SU-DHL-6 (cell line): ENCODE data around the gene PTPRN2.

Experiments
- H2AFZ ChIP-seq: fragments of 200-600 bp; sonication (generic); 2 replicates; pipeline ENCODE4 v1.6.1; 2014; ENCODE audit warnings: low read depth, mild to moderate bottlenecking, moderate library complexity, mixed read lengths, antibody characterized with exemption, low read length; ENCODE audit not compliant: severe bottlenecking
- H3F3A ChIP-seq: fragments of 200-600 bp; shearing (Covaris generic); 2 replicates; pipeline ENCODE4 v1.6.0; 2016; ENCODE audit warnings: antibody characterized with exemption, mild to moderate bottlenecking; ENCODE audit not compliant: insufficient read depth
- H3K27ac ChIP-seq: fragments of 200-600 bp; sonication (generic); 2 replicates; pipeline ENCODE4 v1.5.1; 2016; ENCODE audit warnings: low read depth, mild to moderate bottlenecking, low read length, moderate library complexity, mixed read lengths
- H3K27me3 ChIP-seq: fragments of 200-600 bp; sonication (generic), shearing (Covaris generic); 2 replicates; pipeline ENCODE4 v1.6.0; 2014; ENCODE audit warnings: mild to moderate bottlenecking, low read length
- H3K36me3 ChIP-seq: fragments of 200-600 bp; sonication (generic); 2 replicates; pipeline ENCODE4 v1.6.1; 2014; ENCODE audit warnings: mild to moderate bottlenecking, low read length, mixed read lengths
- H3K4me2 ChIP-seq: fragments of 300-600, 200-600 bp; shearing (Covaris generic), sonication (generic); 2 replicates; pipeline ENCODE4 v1.6.0; 2014; ENCODE audit warnings: low read length, low read depth, mild to moderate bottlenecking; ENCODE audit not compliant: poor library complexity, severe bottlenecking
- H3K4me3 ChIP-seq: fragments of 200-600 bp; sonication (generic); 2 replicates; pipeline ENCODE4 v1.5.1; 2014; ENCODE audit warnings: antibody characterized with exemption, low read length, mild to moderate bottlenecking, mixed read lengths; ENCODE audit not compliant: insufficient read depth, poor library complexity, severe bottlenecking
- H3K79me2 ChIP-seq: fragments of 200-600 bp; sonication (generic); 2 replicates; pipeline ENCODE4 v1.6.1; 2014; ENCODE audit warnings: mild to moderate bottlenecking, low read length, moderate library complexity; ENCODE audit not compliant: insufficient read depth
- H3K9ac ChIP-seq: fragments of 200-600 bp; sonication (generic); 2 replicates; pipeline ENCODE4 v1.7.0; 2014; ENCODE audit warnings: mild to moderate bottlenecking, low read length
- H3K9me2 ChIP-seq: fragments of 200-600 bp; sonication (generic); replicated peaks from 2 replicates; pipeline ENCODE4 v1.6.1; 2014; ENCODE audit warnings: low read length; ENCODE audit not compliant: insufficient read depth
- H3K9me3 ChIP-seq: fragments of 200-600 bp; sonication (generic); 2 replicates; pipeline ENCODE4 v1.6.1; 2014; ENCODE audit warnings: low read length, mixed read lengths; ENCODE audit not compliant: insufficient read depth
- H4K20me1 ChIP-seq: fragments of 200-600 bp; sonication (generic); 2 replicates; pipeline ENCODE4 v1.6.1; 2014; ENCODE audit warnings: low read depth, mild to moderate bottlenecking, antibody characterized with exemption, low read length, moderate library complexity, mixed read lengths
- CTCF ChIP-seq: fragments of 200-600 bp; sonication (generic); IDR thresholded peaks from one replicate; pipeline ENCODE4 v1.5.1; 2017; ENCODE audit warnings: antibody characterized with exemption, mild to moderate bottlenecking, low read length, moderate library complexity; ENCODE audit not compliant: insufficient read depth, poor library complexity, severe bottlenecking
- EZH2phosphoT487 ChIP-seq: fragments of 200-600 bp; sonication (generic), shearing (Covaris generic); conservative IDR thresholded peaks from 2 replicates; pipeline ENCODE4 v1.6.1; 2018; ENCODE audit warnings: mild to moderate bottlenecking, antibody characterized with exemption, low read length, moderate library complexity, mixed read lengths

PTPRN2 gene

GRCh38 chr7:157621131-157621681 lies 966.4 kb downstream of the PTPRN2 start:
- Histone ChIP-seq H3K27ac (no peak overlapping the region), H3K9me3 (no peaks in the 10 kb centered on the region), H4K20me1 (no peaks in the 10 kb centered on the region), H3K9ac (no peak overlapping the region), H3F3A (no peaks in the 10 kb centered on the region), H3K27me3 (no peaks in the 10 kb centered on the region), H2AFZ (no peak overlapping the region), H3K4me3 (no peak overlapping the region), H3K79me2 (no peaks in the 10 kb centered on the region), H3K4me2 (no peak overlapping the region), H3K36me3 (no peaks in the 10 kb centered on the region), H3K9me2 (no peaks in the 10 kb centered on the region)
- TF ChIP-seq CTCF (no peak), EZH2phosphoT487 (no peak)

- no peaks in the 10 kb centered on the region for H3K36me3 ChIP-seq
- H3F3A ChIP-seq: no peaks in the 10 kb centered on the region
- no peak overlapping the region for H3K9ac ChIP-seq
- H3K27ac ChIP-seq: no peak overlapping the region
- TF ChIP-seq CTCF: no peak
- TF ChIP-seq EZH2phosphoT487: no peak
- H4K20me1 ChIP-seq: no peaks in the 10 kb centered on the region
- H2AFZ ChIP-seq: no peak overlapping the region
- H3K79me2 ChIP-seq: no peaks in the 10 kb centered on the region
- no peaks in the 10 kb centered on the region for H3K27me3 ChIP-seq
- H3K9me2 ChIP-seq: no peaks in the 10 kb centered on the region
- no peaks in the 10 kb centered on the region for H3K9me3 ChIP-seq
- H3K4me3 ChIP-seq: no peak overlapping the region
- H3K4me2 ChIP-seq: no peak overlapping the region
These were observed 967.0 kb downstream of the PTPRN2 start for GRCh38 chr7:157620616-157621015.

- no peak overlapping the region for H3K9ac ChIP-seq
- no peak overlapping the region for H2AFZ ChIP-seq
- no peak overlapping the region for H3K4me3 ChIP-seq
- H3K27ac ChIP-seq: no peak overlapping the region
- no peaks in the 10 kb centered on the region for H3K9me3 ChIP-seq
- no peaks in the 10 kb centered on the region for H3K27me3 ChIP-seq
- TF ChIP-seq EZH2phosphoT487: no peak
- no peak for TF ChIP-seq CTCF
- H3F3A ChIP-seq: no peaks in the 10 kb centered on the region
- no peak overlapping the region for H3K4me2 ChIP-seq
- no peaks in the 10 kb centered on the region for H3K79me2 ChIP-seq
- H4K20me1 ChIP-seq: no peaks in the 10 kb centered on the region
- H3K36me3 ChIP-seq: no peaks in the 10 kb centered on the region
- no peaks in the 10 kb centered on the region for H3K9me2 ChIP-seq
These were observed 967.7 kb downstream of the PTPRN2 start for GRCh38 chr7:157619753-157620525.
